Measurements from ENCODE around the gene RRBP1.
"Not testable (repeated sequence)": the region's sequence is repeated elsewhere in the genome, so short reads cannot be mapped to it uniquely, and the experiment has no call there.

The RRBP1 gene

DNA sequence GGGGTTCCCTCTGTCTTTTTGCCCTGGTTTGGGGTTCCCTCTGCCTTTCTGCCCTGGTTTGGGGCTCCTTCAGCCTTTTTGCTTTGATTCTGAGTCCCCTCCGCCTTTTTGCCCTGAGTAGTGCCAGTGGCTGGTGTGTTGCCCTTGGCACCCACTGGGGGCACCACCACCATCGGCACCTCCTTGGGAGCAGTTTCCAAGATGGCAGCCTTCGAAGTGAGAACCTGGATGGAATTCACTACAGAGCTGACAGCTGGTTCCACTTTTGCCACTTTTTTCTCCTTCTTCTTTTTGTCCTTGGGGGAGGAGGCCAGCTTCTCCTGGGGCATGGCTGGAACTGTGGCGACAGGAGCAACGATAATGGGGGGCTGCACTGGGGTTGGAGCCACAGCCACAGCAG is 22.2 kb downstream of the RRBP1 start:
- DNase-seq = no peak

DNA sequence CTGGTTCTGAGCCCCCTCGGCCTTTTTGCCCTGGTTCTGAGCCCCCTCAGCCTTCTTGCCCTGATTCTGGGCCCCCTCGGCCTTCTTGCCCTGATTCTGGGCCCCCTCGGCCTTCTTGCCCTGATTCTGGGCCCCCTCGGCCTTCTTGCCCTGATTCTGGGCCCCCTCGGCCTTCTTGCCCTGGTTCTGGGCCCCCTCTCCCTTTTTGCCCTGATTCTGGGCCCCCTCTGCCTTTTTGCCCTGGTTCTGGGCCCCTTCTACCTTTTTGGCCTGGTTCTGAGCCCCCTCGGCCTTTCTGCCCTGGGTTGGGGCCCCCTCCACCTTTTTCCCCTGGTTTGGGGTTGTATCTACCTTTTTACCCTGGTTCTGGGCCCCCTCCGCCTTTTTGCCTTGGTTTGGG is 22.7 kb downstream of the RRBP1 start:
- DNase-seq = not testable (repeated sequence)

DNA sequence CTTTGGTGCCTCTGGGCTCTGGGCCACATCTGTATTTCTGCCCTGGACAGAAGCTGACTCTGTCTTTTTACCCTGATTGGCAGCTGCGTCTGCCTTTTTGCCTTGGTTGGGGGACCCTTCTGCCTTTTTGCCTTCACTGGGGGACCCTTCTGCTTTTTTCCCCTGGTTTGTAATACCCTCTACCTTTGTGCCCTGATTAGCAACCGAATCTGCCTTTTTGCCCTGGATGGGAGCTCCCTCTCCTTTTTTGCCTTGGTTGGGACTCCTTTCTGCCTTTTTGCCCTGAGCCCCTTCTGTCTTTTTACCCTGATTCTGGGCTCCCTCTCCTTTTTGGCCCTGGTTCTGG is 23.4 kb downstream of the RRBP1 start:
- DNase-seq = no peak

DNA sequence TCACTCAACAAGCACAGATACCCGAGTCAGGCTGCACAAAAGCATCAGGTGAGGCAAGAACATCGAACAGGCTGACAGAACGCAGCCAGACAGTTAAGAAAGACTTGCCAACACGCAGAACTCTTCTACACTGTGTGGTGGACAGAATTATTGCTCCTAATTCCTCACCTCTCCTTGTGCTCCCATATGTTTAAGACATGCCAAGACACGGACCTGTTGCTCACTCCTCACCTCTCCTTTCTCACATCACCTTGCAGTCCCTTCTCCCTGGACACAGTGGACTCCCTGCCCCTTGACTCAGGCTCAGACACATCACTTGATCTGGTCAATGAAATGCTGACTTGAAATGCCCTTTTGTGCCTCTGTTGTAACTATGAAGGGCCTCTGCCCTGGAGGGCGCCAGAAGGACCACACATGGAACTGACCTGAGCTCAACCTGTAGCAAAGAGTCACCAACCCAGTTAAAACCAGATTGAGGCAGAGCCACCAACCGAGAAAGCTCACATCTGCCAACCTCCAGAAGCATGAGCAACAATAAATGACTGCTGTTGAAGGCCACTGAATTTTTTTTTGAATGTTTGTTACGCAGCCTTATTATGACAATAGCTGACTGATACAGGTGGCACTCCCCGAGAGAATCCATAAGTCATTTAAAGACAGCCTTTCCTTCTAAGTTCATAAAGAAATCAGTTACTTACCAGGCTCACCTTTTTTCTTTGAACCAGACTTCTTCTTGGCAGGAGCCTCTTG is 24.0 kb downstream of the RRBP1 start:
- DNase-seq = no peak

DNA sequence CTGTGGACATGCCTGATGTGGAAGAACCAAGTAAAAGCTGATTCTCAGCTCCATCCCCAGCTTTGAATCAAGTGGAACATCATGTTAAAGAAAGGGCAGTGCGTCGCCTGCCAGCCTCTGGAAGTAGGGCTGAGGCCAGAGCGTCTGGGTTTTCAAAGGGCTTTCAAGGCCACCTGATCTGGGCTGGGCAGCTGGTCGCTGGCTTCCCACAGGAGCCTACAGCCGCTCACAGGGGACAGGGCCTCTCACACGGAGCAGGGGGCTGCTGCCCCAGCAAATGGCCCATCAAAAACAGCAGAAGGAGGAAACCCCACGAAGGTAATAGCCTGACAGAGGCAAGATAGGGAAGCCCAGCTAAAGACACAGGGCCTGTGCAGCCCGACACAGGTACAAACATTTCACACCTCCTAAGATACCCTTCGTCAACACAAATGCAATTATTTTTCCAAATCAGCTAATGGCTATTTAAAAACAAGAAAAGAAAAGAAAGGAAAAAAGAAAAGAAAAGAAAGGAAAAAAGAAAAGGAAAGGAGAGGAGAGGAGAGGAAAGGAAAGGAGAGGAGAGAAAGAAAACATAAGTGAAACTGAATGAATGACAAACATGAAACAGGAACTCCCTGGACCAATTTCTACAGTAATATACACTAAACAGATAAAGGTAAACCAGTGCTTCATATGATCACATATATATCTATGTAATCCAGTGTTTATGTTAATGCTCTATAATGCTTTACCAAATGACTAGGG is 24.8 kb downstream of the RRBP1 start:
- no peak for DNase-seq

DNA sequence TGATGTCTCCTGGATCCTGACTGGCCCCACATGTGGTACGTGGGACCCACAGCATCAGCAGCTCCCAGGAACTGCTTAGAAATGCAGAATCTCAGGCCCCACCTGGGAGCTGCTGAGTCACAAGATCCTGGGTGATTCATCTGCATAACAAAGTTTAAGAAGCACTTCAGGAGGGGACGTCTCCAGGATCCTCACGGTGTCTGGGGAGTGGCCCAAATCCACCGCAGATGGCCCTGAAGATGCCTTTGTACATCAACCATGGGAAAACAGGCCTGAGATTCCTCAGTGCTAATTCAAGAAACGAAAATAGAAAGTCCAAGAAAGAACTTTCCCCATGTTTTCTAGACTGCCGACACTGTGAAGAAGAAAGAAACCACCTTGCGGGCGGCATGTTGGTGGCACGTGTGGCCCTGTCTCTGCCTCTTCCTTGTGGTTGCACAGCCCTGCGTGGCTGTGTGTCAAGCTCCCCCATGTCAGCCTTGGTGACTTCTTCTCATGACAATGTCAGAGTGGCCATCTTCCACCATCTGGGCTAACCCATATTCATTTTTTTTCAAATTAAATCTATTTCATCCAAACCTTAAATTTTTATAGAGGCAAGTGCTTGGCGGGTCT is 26.1 kb downstream of the RRBP1 start:
- DNase-seq = no peak

DNA sequence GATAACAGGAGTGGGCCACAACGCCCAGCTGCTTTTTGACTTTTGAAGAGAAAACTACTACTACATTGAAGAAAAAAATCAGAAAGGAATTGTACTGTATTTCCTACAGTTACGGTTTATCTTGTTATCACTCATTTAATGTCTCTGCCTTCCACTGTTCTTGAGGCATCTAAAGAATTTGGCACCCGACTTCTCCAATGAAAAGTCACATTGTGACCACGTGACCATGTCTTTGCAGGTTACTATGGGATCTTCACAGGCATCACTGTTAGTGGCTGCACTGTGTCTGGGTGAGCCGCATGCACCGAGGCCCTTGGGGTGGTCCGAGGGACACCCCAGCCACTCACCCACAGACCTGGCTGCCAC is 26.8 kb downstream of the RRBP1 start:
- no peak for DNase-seq

DNA sequence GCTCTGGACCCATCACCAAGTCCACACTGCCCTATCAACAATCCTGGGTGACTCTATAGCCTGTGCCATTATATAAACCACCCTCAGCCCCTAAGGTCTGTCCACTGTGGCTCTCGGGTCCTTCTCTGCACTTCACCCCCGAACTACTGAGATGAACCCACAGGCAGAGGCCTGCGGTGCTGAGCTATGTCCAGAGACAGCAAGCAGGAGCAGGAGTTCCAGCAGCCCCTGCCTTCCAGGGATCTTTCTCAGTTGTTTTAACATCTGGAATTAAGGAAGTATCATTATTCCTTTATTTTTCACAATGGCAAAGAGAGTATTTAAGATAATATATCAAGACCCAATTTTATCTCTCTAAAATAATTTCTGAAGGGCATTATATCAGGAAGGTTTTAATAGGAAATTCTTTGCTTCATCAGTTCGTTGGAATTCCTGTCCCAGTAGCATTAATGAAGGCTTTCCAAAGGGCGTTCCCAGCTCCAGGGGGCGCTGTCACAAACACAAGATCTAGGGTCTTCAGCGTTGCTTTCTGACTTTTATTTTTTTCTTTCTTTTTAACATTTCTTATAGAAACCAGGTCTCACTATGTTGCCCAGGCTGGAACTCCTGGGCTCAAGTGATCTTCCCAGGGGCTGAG is 27.3 kb downstream of the RRBP1 start:
- DNase-seq = no peak

DNA sequence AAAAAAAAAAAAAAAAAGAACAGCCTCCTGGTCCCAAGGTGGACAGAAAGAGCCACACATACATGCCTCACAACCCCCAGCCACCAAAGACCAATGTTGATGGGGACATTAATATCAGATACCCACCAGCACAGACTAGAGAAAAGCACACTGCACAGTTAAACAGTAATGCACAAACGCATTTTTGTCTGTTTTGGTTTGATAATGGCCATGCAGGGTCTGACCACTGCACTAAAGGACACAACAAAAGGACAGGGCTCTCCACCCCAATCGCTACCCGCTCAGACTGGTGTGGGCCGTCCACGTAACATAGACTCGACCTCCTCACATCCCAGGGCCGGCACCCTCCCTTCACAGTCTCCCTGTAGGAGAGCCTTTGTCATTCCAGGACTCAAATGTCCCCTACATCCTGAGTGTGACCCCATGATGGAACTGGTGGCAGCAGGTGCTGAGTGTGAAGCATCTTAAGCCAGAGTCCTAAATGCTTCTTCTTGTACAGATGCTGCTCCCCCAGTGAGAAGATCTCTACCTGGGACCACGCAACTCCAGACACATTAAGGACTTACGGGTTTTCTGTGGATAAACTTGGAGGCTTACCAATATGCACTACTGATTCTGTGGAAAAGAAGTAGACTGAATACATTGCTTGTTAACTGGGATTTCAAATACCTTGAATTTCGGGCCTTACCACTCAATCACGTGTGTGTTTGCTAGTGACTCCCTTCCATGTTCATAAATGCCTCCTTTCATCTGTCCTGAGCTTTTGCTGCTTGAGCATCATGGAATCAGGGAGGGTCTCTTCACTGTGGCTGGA is 28.0 kb downstream of the RRBP1 start:
- DNase-seq = no peak

DNA sequence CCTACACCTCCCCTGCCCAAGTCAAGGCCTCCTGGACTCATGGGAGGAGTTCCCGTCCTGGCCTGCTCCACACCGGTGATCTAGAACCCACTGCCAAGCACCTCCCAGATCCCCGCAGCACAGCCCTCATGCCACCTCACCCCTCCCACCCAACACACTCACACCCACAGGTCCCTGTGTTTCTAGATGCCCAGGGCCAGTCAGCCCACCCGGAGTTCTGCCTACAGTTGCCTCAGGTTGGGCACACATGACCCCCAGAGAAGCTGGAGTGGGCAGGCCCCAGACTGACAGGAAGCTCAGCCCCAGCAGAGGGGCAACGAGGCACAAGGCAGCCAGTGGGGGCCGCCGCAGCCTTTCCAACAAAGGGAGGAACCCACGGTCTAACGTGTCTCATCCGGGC is 29.6 kb downstream of the RRBP1 start:
- no peak for DNase-seq

DNA sequence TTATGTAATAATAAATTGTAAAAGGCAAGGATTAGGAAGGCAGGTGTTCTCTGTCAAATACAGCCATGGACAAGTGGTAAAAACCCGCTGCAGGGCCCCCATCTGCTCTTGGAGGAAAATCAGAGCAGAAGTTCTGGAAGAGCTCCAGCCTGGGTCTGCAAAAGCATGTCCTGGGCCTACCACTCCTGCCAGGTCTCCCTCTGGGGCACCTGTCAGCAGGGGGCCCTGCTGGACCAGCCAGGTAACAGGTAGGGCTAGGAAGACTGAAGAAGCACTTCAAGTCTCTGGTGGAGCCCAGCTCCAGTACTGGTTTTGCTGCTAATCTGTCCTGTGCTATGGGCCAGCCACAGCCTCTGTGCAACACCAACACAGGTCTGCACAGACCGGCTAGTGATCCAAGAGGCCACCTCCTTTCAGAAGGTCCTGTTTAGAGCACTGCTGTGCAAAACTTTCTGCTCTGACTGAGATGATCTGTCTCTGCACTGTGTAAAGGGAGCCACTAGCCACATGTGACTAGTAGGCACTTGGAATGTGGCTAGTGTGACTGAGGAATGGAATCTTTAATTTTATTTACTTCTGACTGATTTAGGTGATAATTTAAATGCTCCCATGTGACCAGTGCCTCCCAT is 30.2 kb downstream of the RRBP1 start:
- no peak for DNase-seq

DNA sequence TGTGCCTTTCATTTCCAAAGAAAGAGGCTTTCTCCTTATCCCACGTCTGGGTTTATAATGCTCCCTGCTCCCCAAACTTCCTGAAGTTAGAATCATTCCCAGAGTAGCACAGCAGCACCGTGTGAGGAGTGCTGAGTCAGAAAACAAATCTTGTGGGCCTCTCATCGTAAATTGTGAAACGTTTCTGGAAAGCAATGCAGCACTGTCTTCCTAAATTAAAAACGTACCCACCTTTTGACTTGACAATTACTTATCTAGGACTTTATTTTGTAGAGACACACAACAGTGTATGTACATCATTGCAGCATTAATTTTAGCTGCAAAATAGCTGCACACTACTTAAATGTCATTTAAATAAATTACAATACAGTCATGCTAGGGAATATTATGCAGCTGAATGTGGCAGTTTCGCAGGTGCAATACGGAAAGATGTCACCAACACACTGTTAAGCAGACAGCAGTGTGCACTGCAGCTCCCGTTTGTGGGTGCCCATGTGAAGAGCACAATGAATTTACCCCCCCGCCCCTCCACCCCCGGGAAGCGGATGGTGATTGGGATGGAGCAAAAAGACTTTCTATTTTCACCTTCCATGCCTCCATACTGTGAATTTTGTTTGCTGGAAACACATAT is 30.8 kb downstream of the RRBP1 start:
- DNase-seq = no peak

DNA sequence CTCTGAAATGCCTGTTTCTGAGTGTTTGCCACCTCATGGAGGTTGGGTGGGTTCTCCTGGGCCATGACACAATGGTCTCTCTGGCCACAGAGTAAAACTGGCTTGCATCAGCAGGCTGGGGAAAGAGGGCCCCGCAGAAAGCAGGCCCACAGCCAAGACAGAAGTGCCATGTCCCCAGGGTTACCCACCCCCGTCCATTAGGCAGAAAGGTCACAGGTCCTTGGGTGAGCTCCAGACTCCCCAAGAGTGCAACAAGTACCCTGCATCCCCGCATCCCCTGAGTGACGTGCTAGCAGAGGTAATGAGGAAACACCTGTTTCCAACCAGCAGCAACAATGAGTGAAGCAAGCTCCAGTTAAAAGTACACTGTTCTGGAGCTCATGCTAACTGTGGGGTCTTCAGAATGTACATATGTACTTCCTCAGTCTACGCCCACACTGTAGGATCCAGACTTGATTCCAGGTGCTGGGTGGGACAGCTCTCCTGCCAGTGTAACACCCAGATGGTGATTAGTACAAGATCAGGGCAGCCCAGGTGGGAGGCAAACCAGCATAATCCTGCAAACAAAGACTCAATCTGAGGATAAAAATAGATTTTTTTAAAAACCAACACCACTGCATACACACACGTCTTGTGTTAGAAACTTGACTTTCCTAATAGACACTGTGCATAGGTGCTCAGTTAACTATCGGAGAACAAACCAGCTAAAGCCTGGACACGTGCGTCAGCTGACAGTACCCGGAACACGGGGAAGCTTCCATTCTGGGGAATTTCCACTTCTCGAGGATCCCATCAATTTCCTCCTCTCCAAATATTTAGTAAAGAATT is 31.5 kb downstream of the RRBP1 start:
- DNase-seq = no peak

DNA sequence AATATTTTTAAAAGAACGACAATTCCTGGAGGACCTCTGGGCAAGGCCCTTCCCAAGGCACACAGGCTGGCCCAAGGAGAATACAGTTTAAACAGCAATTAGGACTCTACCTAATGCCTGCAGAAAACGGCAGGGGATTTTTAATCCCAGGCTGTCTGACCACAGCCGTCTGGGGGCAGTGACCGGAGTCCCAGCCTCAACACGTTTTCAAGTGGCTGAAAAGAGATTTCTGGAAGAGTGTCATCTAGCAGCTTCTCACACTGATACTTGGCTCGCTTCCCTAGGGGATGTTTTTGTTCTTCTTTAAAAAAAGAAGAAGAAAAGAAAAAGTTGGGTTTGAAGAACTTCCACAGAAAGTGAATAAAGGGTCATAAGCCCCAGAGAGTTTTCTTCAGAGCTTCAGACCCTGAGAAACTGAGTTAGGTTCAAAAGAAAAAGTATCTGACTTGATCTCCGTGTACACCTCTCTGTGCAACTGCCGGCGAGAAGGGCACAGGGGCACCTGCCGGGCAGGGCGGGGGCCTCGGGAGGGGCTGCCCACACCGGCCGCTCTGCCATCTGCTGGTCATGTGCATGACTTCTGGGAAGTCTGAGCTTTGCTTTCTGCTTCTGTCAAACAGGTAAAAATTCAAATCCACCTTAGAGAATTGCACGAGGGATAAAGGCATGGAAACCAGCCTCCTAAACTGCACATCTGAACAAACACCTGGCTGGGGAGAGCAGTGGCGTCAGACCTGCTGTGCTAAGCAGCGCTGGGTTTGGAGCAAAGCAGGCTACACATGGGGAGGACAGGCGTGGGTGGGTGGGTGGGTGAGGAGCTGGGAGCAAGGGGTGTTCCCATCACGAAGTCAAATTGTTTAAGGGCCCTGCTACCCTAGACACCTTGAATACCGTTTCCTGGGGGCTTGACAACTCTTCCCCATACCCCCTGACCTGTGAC is 33.0 kb downstream of the RRBP1 start:
- DNase-seq = peak; percentile 53

DNA sequence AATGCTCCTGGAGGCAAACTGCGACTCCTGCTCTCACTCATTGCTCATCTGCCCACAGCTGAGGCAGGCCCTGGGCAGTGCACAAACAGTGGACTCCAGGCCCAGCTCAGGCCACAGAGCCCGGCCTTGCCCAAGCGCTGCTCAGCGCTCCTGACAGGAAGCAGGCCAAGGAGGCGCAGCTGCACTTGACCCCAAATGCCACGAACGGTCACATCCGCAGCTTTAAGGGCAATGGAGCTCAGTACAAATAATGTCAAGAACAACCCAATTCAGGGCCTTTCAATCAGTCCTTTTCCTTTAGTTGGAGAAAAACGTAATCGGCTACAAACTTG is 33.8 kb downstream of the RRBP1 start:
- DNase-seq = no peak

DNA sequence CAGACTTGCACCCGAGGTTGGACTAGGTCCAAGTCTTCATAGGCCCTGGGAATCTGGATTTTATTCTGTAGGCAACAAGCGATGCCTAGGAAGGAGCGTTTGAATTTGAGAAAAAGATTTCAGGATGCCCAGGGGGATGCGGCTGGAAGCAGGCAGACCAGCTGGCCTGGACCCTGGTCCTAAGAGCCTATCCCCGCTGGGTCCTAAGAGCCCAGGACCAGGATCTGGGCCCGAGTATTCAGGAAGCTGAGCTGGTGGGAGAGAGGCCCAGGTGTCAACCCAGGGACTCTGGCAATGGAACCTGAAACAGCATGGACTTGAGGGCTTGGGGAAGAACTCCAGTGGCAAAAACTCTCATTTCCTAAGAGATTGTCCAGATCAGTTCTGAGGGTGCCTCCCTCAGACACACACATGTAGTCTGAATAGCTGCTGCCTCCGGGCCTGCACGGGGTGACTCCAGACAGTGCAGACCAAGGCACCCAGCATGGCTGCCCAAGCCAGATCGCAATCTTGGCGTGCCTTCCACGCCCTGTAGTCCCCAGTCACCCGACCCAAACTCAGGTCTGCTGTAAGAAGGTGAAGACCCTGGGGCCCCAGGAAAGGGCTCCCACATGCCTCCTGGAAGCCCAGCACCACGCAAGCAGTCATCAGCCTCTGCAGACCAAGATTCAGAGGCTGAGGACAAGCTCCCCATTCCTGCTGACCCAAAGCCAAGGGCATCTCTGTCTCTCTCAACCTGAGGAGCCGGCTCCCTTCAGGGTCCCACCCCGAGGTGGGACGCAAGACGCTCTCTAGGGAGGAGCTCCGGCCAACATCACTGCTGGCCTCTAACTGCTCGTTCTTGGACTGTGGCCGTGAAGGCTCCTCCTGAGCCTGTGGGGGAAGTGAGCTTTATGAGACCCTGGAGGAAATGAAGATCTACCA is 34.4 kb downstream of the RRBP1 start:
- no peak for DNase-seq

DNA sequence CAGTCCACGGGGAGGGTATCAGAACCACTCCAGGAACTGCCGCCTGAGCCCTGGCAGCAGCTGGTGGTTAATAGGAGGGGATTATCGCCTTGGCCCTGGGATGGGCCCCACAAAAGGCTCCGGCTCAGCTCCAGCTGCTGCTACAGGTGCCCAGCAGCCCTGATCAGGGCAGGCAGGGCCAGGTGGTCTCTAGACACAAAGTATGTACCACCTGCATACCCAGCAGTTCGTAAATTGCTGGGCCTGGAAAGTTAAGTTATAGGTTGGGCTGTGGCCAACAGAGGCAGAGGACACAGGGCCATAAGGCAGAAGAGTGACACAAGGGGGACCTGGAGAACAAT is 35.1 kb downstream of the RRBP1 start:
- DNase-seq = peak; percentile 89

DNA sequence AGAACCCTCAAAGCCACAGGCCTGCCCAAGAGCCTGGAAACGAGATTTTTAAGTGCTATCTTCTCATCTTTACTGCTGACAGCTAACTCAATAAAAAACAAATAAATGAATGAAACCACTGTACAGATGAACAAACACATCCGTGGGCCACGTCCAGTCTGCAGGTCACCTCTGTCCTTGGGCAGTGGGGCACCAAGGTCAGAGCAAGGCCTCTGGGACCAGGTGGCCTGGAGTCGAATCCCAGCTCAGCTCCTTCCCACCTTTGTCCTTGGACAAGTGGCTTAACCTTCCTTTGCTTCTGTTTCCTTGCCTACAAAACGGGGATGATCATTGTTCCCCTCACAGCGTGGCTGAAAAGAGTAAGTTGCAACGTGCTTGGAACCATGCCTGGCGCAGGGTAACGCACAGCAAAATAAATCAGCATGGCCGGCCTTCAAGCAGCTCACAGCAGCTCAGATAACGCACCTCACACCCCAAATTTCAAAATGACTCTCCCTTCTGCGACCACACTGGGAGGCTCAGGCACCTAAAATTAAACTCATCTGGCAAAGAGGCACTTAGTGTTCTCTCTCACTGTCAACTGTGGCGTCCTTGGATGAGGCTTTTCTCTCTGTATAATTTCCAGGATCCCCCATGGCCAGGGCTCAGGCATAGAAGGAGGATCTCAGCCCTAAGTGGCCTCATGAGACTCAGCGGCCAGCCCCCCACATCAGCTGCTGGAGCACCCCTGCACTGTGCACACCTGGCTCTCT is 35.7 kb downstream of the RRBP1 start:
- peak; percentile 73 for DNase-seq

Measured in NCI-H1092 (cell line).